Stimulated activated CD8-positive, alpha-beta memory T cell treated with anti-CD3 and anti-CD28 coated beads, Interleukin-7, amount 100 ng/mL, for 4 hours (primary cell): ENCODE measurements around the gene C17orf114.
"Not testable (repeated sequence)": the region's sequence is repeated elsewhere in the genome, so short reads cannot be mapped to it uniquely, and the experiment has no call there.

Experiments used
- DNase-seq, 2 donors: peaks; one replicate each; pipeline ENCODE4 v3.0.0-alpha.2; 2020; ENCODE audit warnings: low read depth in 2 of 2

The C17orf114 gene

GRCh38 chr17:4802228-4802627 is at the start of gene C17orf114:
C17orf114 (minus strand) TSS chr17:4802328.
- no peak for DNase-seq

- no peak for DNase-seq
Observed at GRCh38 chr17:4851084-4851483, 49.0 kb upstream of the C17orf114 start.

- no peak for DNase-seq
Observed at GRCh38 chr17:4850246-4850645, 48.1 kb upstream of the C17orf114 start.

DNA sequence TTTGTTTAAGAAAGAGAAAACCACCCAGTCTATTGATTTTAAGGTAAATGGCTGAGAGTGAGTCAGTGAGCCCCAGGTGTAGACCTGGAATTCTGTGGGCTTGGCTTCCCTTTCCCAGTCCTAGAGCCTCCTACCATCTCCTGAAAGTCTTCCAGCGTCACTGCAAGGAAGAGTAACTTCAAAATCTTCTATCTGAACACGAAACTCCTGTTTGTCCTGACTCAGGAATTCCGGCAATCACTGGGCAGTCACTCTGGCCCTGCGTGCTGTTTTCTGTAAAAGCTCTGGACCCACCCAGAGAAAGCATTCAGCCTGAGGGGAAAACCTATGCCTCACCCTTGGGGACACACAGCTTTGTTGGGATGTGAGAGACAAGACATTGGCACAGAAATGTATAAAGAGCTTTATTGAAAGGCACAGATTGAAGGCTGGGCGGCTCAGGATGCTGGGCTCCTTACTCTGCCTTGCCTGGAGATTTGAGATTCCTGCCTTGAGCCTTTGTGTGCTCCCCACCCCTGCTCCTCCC is 46.9 kb upstream of the C17orf114 start:
- no peak for DNase-seq

GRCh38 chr17:4846635-4847390 is 44.7 kb upstream of the C17orf114 start:
- DNase-seq, result no peak

DNA sequence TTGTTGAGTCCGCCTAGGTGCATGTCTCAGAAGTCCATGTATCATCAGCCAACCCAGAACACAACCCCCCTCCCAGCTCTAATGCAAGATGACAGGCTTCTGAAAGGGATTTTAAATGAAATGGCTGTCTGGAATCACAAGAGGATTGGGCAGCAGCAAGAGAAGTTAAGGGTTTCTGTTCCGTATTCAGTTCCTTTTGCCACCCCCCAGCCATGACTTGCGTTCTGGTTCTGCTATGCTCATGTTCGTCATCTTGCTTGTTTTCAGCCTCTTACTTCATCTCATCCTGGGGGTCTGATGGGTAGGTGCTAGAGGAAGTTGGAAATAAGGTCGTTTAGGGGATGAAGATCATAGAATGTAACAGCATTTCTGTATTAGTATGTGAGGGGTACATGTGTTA is 43.0 kb upstream of the C17orf114 start:
- no peak for DNase-seq

DNA sequence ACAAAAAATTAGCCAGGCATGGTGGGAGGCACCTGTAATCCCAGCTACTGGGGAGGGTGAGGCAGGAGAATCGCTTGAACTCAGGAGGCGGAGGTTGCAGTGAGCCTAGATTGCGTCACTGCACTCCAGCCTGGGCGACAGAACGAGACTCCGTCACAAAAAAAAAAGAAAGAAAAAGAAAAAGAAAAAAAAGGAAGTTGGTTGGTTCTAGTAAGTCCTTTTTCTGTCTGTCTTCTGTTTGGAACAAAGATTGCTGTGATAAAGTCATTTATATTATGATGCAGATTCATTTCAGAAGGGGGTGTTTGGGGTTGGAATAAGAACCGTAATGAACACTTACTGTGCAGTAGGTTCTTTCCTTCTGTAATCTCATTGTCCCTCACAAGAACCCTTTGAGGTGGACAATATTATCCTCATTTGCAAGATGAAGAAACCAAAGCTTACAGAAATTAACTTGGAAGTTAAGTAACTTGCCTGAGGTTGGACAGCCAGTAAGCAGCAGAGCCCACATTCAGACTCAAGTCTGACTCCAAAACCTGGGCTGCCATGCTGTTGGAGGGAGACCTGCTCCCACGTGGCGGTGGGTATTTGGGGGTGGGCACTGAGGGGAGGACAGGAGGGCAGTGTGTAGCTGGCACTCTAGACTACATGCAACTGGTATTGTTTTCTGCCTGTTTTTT is 41.3 kb upstream of the C17orf114 start:
- no peak for DNase-seq

DNA sequence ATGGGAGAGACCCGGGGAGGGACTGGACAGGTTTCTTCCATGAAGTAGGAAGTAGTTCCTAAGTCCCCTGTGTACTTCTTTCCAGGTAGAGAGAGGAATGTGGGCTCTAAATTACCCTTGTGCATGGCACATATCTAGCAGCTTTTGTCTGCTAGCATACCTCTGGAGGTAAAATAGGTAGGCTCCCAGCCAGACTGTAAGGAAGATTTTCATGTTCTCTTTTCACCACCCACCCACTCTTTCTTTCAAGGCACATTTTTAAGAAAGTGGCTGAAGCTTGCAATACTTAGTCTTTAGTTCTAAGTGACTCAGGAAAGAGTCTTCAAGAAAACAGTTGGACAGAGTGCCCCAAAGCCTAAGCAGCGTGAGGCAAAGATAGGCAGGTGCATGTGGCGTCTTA is 40.2 kb upstream of the C17orf114 start:
- DNase-seq, result no peak

- no peak for DNase-seq
Observed at GRCh38 chr17:4840893-4841242, 38.7 kb upstream of the C17orf114 start.

GRCh38 chr17:4839965-4840892 is 38.1 kb upstream of the C17orf114 start:
- no peak for DNase-seq

DNA sequence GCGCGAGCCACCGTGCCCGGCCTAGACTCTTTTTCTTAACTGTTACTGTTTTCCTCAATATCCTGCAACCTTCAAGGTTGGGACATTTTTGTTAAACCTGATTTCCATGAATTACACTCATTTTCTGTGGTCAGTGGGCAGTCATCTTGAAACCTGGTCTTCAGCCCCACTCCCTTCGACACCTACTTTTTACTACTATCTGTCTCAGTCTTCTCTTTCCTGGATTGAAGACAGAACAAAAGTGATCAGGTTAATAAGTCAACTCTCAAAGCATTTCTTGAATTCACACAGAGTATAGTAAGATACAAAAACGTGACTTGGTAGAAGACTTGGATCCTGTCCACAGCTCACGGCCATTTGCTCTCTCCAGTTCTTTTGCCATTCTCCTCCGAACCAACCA is 37.1 kb upstream of the C17orf114 start:
- DNase-seq, result no peak

DNA sequence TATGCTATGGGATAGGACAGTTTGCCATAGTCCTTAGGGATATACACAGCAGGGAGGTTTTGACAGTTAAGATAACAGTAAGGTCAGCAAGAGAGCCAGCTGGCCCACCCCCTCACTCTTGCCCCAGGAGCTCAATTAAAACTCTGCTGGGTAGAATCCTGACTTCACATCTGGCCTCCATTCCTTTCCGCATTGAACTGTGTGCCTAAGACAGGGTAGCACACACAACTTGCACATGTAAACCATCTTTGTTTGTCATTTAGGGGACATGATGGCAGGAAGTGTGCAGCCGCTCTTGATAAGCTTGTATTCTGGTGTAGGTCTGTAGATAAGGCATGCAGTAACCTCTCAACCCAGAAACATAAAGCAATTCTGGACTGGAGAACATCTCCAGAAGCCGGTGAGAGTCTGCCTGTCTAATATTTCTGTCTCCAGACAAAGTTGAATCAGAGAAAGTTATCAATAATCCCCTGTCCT is 36.2 kb upstream of the C17orf114 start:
- DNase-seq, result no peak

DNA sequence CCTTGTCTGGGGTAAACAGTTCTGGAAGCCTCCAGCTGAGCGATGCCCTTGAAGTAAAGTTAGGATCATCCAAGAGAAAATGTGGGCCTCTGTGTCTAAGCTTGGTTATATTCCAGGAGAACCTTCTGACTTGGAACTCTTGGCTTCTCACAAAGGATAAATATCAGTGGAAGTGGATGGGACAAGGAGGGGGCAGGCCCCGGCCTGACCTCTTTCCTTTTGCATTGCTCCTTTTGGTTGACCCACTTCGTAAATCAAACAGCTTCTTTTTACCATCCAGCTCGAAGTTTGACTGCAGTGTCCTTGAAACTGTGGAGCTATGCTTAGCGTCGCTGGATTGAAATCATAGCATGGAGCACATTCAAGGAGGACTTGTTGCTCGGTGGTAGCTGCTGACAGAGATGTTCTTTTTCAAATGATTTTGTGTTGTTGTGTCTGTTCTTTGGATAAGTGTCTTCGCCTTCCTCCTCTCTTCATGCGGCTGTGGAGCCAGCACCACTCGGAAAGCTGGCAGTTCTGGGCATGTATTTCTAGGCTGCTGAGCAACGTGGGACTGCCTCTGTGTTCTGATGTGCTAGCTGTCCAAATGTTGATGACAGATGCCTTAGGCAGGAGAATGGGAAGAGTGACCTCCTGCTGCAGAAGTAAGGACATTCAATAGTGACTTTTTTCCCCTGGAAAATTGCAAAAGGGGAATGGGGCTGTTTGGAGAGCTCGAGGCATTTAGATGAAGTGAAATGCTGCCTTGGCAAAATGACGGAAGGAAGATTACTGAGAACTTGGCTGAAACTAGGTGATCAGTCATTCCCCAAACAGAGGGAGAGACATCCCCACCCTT is 35.6 kb upstream of the C17orf114 start:
- DNase-seq, result no peak

DNA sequence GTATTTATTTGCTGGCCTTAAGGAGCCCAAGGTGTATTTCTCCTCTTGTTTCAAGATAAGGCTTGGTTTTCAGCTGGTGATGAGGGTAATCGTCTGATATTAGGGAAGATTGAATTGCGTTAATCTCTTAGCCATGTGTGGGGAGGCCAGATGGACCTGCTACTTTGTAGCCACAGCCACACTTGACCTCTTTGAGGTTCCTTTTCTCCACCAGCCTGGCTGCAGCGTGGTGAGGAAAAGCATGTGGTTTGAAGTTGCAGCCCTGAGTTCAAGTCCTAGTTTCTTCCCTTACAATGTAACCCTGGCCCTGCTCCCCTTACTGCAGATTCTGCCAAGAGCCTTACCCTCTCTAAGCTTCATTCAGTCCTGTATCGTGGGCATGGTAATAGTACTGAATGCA is 34.1 kb upstream of the C17orf114 start:
- DNase-seq, result no peak

DNA sequence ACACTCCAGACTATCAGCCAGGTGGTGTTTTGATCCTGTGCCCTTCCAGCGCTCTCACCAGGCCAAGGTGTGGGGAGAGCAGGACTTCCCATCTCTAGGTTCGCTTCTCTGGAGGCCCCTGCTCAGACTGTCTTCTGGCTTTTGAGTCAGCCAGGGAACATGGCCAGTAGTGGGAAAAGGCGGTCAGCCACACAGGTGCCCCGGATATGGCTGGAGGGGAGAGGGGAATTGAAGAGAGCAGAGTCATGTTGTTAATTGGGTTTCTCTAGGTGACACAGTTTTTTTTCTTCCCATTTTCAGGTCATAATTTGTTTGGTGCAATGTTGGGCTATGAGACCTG is 32.5 kb upstream of the C17orf114 start:
- DNase-seq, result no peak

DNA sequence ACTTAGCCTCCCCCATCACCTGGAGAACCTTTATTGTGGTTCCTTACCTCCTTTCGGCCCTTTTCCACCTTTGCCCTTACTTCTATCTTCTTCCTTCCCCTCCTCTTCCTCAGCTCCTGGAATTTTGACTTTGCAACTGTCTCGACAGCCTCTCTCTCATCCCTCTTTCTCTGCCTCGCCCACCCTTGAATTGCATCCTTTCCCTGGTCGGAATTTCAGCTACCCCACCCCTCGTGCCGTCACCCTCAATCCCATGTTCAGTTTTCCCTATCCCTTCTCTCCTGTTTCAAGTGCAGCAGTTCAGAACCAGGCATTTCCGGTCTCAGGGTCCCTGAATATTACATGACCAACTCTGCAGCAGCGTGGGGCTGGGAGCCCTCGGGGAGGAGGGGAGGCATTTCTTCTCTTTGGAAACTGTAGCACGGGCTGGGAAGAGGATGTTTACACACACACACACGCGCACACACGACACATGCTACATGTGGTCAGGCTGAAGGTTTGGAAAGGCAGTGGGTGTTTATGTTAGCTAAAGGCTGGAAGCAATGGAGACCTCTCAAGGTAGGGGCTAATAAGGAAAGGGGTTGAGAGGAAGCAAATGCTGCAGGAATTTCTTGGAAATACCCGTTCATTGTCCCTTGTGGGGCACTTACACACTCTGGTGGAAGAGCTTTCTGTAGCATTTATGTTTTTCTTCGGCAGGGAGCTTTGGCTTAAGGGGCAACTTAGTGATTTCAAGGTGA is 32.0 kb upstream of the C17orf114 start:
- no peak for DNase-seq

- peak; percentile 75 to 88 for DNase-seq
Observed at GRCh38 chr17:4833178-4833940, 31.2 kb upstream of the C17orf114 start, which contains the start of gene MINK1. MINK1 (plus strand) TSS chr17:4833340; CDS start chr17:4833584, 244 bp downstream.

- not testable (repeated sequence) for DNase-seq
Observed at GRCh38 chr17:4832829-4833177, 30.7 kb upstream of the C17orf114 start.

DNA sequence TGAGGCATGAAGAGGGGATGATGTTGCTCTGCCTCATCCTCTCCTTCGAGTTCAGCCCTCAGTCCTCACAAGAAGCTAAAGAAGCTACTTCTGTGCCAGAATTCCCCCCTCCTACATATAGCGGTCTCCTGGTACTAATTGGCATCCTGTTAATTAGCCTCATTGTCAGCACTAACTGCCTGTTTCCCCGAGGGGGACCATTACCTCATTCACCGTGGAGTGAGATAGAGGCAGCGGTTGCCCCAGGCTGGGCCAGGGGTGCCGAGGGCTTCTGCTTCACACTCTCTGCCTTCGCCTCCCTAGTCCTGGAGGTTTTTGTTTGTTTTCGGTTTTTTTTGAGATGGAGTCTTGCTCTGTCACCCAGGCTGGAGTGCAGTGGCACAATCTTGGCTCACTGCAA is 25.3 kb upstream of the C17orf114 start:
- DNase-seq, result no peak
